Astrocyte (in vitro differentiated cells and primary cell): Measurements from ENCODE around the gene NFRKB. TPM values are rescaled to one million over a fixed set of nuclear protein-coding genes. Genes with fewer than 3 reads are reported as not detected.

Experiments used
- DNase-seq: peaks from one replicate; pipeline ENCODE4 v3.0.0-alpha.2; 2010; ENCODE audit warnings: low read depth
- FAIRE-seq: peaks from 2 replicates; lab custom pipeline; 2011; peaks lifted over from hg19 to GRCh38; lab: Jason Lieb, UNC
- H2AFZ ChIP-seq: 2 replicates; pipeline ENCODE4 v1.6.0; 2012; ENCODE audit warnings: low read depth, low read length, inconsistent platforms
- H3K27ac ChIP-seq: 2 replicates; pipeline ENCODE4 v1.5.1; 2011; ENCODE audit warnings: low read depth, low read length, inconsistent platforms
- H3K27me3 ChIP-seq: 2 replicates; pipeline ENCODE4 v1.6.0; 2011; ENCODE audit warnings: low read length, inconsistent platforms; ENCODE audit not compliant: insufficient read depth
- H3K36me3 ChIP-seq: 2 replicates; pipeline ENCODE4 v1.5.1; 2011; ENCODE audit warnings: low read length, inconsistent platforms; ENCODE audit not compliant: insufficient read depth
- H3K4me1 ChIP-seq: 2 replicates; pipeline ENCODE4 v1.5.1; 2011; ENCODE audit warnings: low read length, inconsistent platforms; ENCODE audit not compliant: insufficient read depth
- H3K4me2 ChIP-seq: 2 replicates; pipeline ENCODE4 v1.6.0; 2012; ENCODE audit warnings: low read length, inconsistent platforms
- H3K4me3 ChIP-seq: 2 replicates; pipeline ENCODE4 v1.5.1; 2011; ENCODE audit warnings: low read depth, mild to moderate bottlenecking, low read length, inconsistent platforms; ENCODE audit not compliant: insufficient read depth
- H3K79me2 ChIP-seq: 2 replicates; pipeline ENCODE4 v1.6.0; 2012; ENCODE audit warnings: mild to moderate bottlenecking, low read length, inconsistent platforms; ENCODE audit not compliant: insufficient read depth
- H3K9ac ChIP-seq: 2 replicates; pipeline ENCODE4 v1.6.0; 2012; ENCODE audit warnings: mild to moderate bottlenecking, low read length, inconsistent platforms
- H3K9me3 ChIP-seq: 2 replicates; pipeline ENCODE4 v1.5.1; 2012; ENCODE audit warnings: low read depth, mild to moderate bottlenecking, low read length, inconsistent platforms; ENCODE audit not compliant: insufficient read depth
- H4K20me1 ChIP-seq: 2 replicates; pipeline ENCODE4 v1.6.0; 2012; ENCODE audit warnings: low read length, inconsistent platforms; ENCODE audit not compliant: insufficient read depth
- H3K27ac Mint-ChIP-seq: one replicate; pipeline ENCODE4 v1.8.0; 2021; ENCODE audit warnings: mild to moderate bottlenecking, mixed read lengths; ENCODE audit not compliant: unreplicated experiment
- H3K27me3 Mint-ChIP-seq: one replicate; pipeline ENCODE4 v1.8.0; 2021; ENCODE audit warnings: low read depth, mixed read lengths; ENCODE audit not compliant: unreplicated experiment
- H3K36me3 Mint-ChIP-seq: one replicate; pipeline ENCODE4 v1.8.0; 2021; ENCODE audit warnings: low read depth, mixed read lengths; ENCODE audit not compliant: unreplicated experiment
- H3K4me1 Mint-ChIP-seq: one replicate; pipeline ENCODE4 v1.8.0; 2021; ENCODE audit warnings: low read depth, mixed read lengths; ENCODE audit not compliant: unreplicated experiment
- H3K4me3 Mint-ChIP-seq: one replicate; pipeline ENCODE4 v1.8.0; 2021; ENCODE audit warnings: mild to moderate bottlenecking, moderate library complexity, mixed read lengths; ENCODE audit not compliant: unreplicated experiment
- H3K9me3 Mint-ChIP-seq: one replicate; pipeline ENCODE4 v1.8.0; 2021; ENCODE audit warnings: mild to moderate bottlenecking, mixed read lengths; ENCODE audit not compliant: unreplicated experiment
- CTCF ChIP-seq: IDR thresholded peaks from 2 replicates; pipeline ENCODE4 v1.5.1; 2011; ENCODE audit warnings: low read depth, mild to moderate bottlenecking, inconsistent platforms, low read length, moderate library complexity; ENCODE audit not compliant: insufficient read depth
- EZH2 ChIP-seq: IDR thresholded peaks from 2 replicates; pipeline ENCODE4 v1.6.1; 2012; ENCODE audit warnings: mild to moderate bottlenecking, low read length, inconsistent platforms; ENCODE audit not compliant: insufficient read depth
- total RNA-seq: library from RNA; stranded (reverse); gene quantifications from 2 replicates; pipeline ENCODE4 v1.2.1, GENCODE V29; 2021

The NFRKB gene
- total RNA-seq, 1 donor from 2014 or later = 24.9 TPM

GRCh38 chr11:129888451-129888850 is 6.9 kb downstream of the NFRKB start:
- no peak overlapping the region for H3K27ac Mint-ChIP-seq
- H4K20me1 ChIP-seq = peaks cover 10% of the 10 kb centered on the region

GRCh38 chr11:129885381-129885780 is 10.0 kb downstream of the NFRKB start:
- no peaks in the 10 kb centered on the region for H3K4me1 Mint-ChIP-seq
- H3K4me2 ChIP-seq = no peak overlapping the region

More at GRCh38 chr11:129888451-129888850, 6.9 kb downstream of the NFRKB start:
- no peak overlapping the region for H2AFZ ChIP-seq
- H3K36me3 ChIP-seq = peaks cover 49% of the 10 kb centered on the region
- no peak overlapping the region for H3K9ac ChIP-seq
- Mint-ChIP-seq H3K36me3 (peaks cover 17% of the 10 kb centered on the region), H3K4me1 (no peaks in the 10 kb centered on the region), H3K4me3 (no peak overlapping the region), H3K9me3 (no peaks in the 10 kb centered on the region), H3K27me3 (no peaks in the 10 kb centered on the region)
- H3K4me1 ChIP-seq = no peaks in the 10 kb centered on the region
- H3K9me3 ChIP-seq = no peaks in the 10 kb centered on the region
- H3K4me2 ChIP-seq = no peak overlapping the region
- no peak for TF ChIP-seq EZH2
- H3K27me3 ChIP-seq = no peaks in the 10 kb centered on the region
- H3K4me3 ChIP-seq = no peak overlapping the region
- H3K79me2 ChIP-seq = peaks cover 15% of the 10 kb centered on the region
- FAIRE-seq (no peak), DNase-seq (no peak)
- no peak overlapping the region for H3K27ac ChIP-seq

GRCh38 chr11:129884581-129884980 is 10.8 kb downstream of the NFRKB start:
- Histone ChIP-seq H2AFZ (no peak overlapping the region), H3K4me2 (no peak overlapping the region), H3K36me3 (peaks cover 65% of the 10 kb centered on the region), H3K27me3 (no peaks in the 10 kb centered on the region), H3K4me3 (no peak overlapping the region), H3K9ac (no peak overlapping the region), H3K27ac (no peak overlapping the region), H3K4me1 (no peaks in the 10 kb centered on the region), H3K9me3 (no peaks in the 10 kb centered on the region), H3K79me2 (no peaks in the 10 kb centered on the region), H4K20me1 (peaks cover 13% of the 10 kb centered on the region)
- FAIRE-seq = no peak
- Mint-ChIP-seq H3K4me1 (no peaks in the 10 kb centered on the region), H3K27ac (no peak overlapping the region), H3K9me3 (no peaks in the 10 kb centered on the region), H3K4me3 (no peak overlapping the region), H3K27me3 (no peaks in the 10 kb centered on the region), H3K36me3 (peaks cover 21% of the 10 kb centered on the region)
- TF ChIP-seq EZH2 (no peak), CTCF (no peak)
- no peak for DNase-seq

More at GRCh38 chr11:129885381-129885780, 10.0 kb downstream of the NFRKB start:
- no peaks in the 10 kb centered on the region for H3K4me1 ChIP-seq
- peaks cover 71% of the 10 kb centered on the region for H3K36me3 ChIP-seq
- no peaks in the 10 kb centered on the region for H3K27me3 ChIP-seq
- DNase-seq (no peak), FAIRE-seq (no peak)
- peaks cover 7% of the 10 kb centered on the region for H4K20me1 ChIP-seq
- H3K4me3 ChIP-seq = no peak overlapping the region
- peaks cover 4% of the 10 kb centered on the region for H3K79me2 ChIP-seq
- H3K9me3 ChIP-seq = no peaks in the 10 kb centered on the region
- H3K27me3 Mint-ChIP-seq = no peaks in the 10 kb centered on the region
- no peak overlapping the region for H3K4me3 Mint-ChIP-seq
- H3K9me3 Mint-ChIP-seq = no peaks in the 10 kb centered on the region
- H3K36me3 Mint-ChIP-seq = peaks cover 20% of the 10 kb centered on the region
- no peak overlapping the region for H3K27ac Mint-ChIP-seq
- no peak for TF ChIP-seq EZH2
- TF ChIP-seq CTCF = no peak
- H2AFZ ChIP-seq = no peak overlapping the region
- H3K27ac ChIP-seq = no peak overlapping the region
- no peak overlapping the region for H3K9ac ChIP-seq
